Sigmoid colon (tissue), 4 donors: ENCODE results near the gene OR7C1.

Experiments used
- CTCF ChIP-seq, 4 experiments: fragments of 450-650 bp in 3 of 4; fragments of 200-600 bp in 1 of 4; IDR thresholded peaks; one replicate each; pipeline ENCODE4 v1.5.1; 2016 to 2019; ENCODE audit warnings: antibody characterized with exemption in 4 of 4, mild to moderate bottlenecking in 3 of 4, moderate library complexity in 2 of 4
- POLR2A ChIP-seq, 2 donors: fragments of 450-650 bp; IDR thresholded peaks; one replicate each; pipeline ENCODE4 v1.6.1; 2016; ENCODE audit warnings: antibody characterized with exemption in 2 of 2, mild to moderate bottlenecking in 2 of 2, moderate library complexity in 2 of 2
- POLR2AphosphoS5 ChIP-seq, 4 donors: sonication (generic); formaldehyde crosslinking; IDR thresholded peaks; one replicate each; pipeline ENCODE4 v1.6.1; 2017; ENCODE audit warnings: antibody characterized with exemption in 4 of 4

GRCh38 chr19:14837391-14837790 lies 2.4 kb upstream of the OR7C1 start:
- TF ChIP-seq CTCF (IDR thresholded peaks at IDR 0.05): no peak
- no peak for TF ChIP-seq POLR2A (IDR thresholded peaks at IDR 0.05)
- TF ChIP-seq POLR2AphosphoS5 (IDR thresholded peaks at IDR 0.05): no peak
